Measurements from ENCODE around the gene ALDOC. TPM values are rescaled to one million over a fixed set of nuclear protein-coding genes. Genes with fewer than 3 reads are reported as not detected.
"Not testable (repeated sequence)": the region's sequence is repeated elsewhere in the genome, so short reads cannot be mapped to it uniquely, and the experiment has no call there.

The ALDOC gene
- total and polyA plus RNA-seq, 5 experiments from 2014 or later = 36.1 to 86.7 (median 65.3) TPM

- Mint-ChIP-seq H3K9me3 (no peaks in the 10 kb centered on the region), H3K36me3 (no peaks in the 10 kb centered on the region), H3K4me1 (peaks cover 14 to 28% (median 17%) of the 10 kb centered on the region in 4 donors), H3K4me3 (peak overlapping the region in 1 of 10 donors; percentile 18), H3K27ac (no peak overlapping the region), H3K27me3 (no peaks in the 10 kb centered on the region)
- no peak for DNase-seq
- ATAC-seq = no peak
- POLR2A ChIA-PET = interaction anchor here (1.1 to 4.3 kb wide), 2 partner anchors 20 to 29 kb away, joined by 4 to 42 read pairs; partner anchors contain the start of gene SPAG5
Measured at GRCh38 chr17:28578246-28579195, 1.8 kb upstream of the ALDOC start.

- Mint-ChIP-seq H3K27ac (peak overlapping the region in 4 of 10 donors; percentile 43 to 95 (median 94)), H3K4me3 (peak overlapping the region in 7 of 10 donors; percentile 77 to 90 (median 86)), H3K36me3 (no peaks in the 10 kb centered on the region), H3K27me3 (no peaks in the 10 kb centered on the region), H3K9me3 (no peaks in the 10 kb centered on the region), H3K4me1 (peaks cover 20 to 38% (median 26%) of the 10 kb centered on the region in 4 donors)
- POLR2A ChIA-PET = interaction anchor here (0.7 to 9.0 kb wide), 9 partner anchors 11 to 142 kb away, joined by 3 to 81 read pairs (median 5); partner anchors contain the start of genes BLTP2, PROCA1, RPL23A and SDF2
- ATAC-seq = no peak
- no peak for DNase-seq
Measured at GRCh38 chr17:28577466-28577824, 750 bp upstream of the ALDOC start.

- ATAC-seq, H3K27me3 Mint-ChIP-seq, DNase-seq, H3K9me3 Mint-ChIP-seq, H3K36me3 Mint-ChIP-seq: not testable (repeated sequence)
- Mint-ChIP-seq H3K4me1 (peaks cover 25 to 46% (median 36%) of the 10 kb centered on the region in 4 donors), H3K27ac (peak overlapping the region; percentile 48 to 95 (median 83)), H3K4me3 (peak overlapping the region; percentile 77 to 91 (median 87))
- POLR2A ChIA-PET = interaction anchor here (0.7 to 9.0 kb wide), 5 partner anchors 21 to 86 kb away, joined by 3 to 81 read pairs (median 16); partner anchors contain the start of genes BLTP2, SDF2, SPAG5 and UNC119
Measured at GRCh38 chr17:28576016-28576415, 679 bp downstream of the ALDOC start.

GRCh38 chr17:28575126-28575795 lies 1.4 kb downstream of the ALDOC start:
- no peaks in the 10 kb centered on the region for H3K36me3 Mint-ChIP-seq
- peak overlapping the region in 1 of 10 donors; percentile 31 for H3K27ac Mint-ChIP-seq
- H3K27me3 Mint-ChIP-seq = no peaks in the 10 kb centered on the region
- POLR2A ChIA-PET = interaction anchor here (0.7 to 9.0 kb wide), 5 partner anchors 21 to 86 kb away, joined by 3 to 81 read pairs (median 16); partner anchors contain the start of genes BLTP2, SDF2, SPAG5 and UNC119
- peaks cover 29 to 48% (median 41%) of the 10 kb centered on the region in 4 donors for H3K4me1 Mint-ChIP-seq
- H3K9me3 Mint-ChIP-seq = no peaks in the 10 kb centered on the region
- DNase-seq = no peak
- ATAC-seq = no peak
- H3K4me3 Mint-ChIP-seq = peak overlapping the region in 1 of 10 donors; percentile 89

GRCh38 chr17:28574526-28574925 lies 2.2 kb downstream of the ALDOC start:
- peaks cover 34 to 55% (median 48%) of the 10 kb centered on the region in 4 donors for H3K4me1 Mint-ChIP-seq
- no peaks in the 10 kb centered on the region for H3K27me3 Mint-ChIP-seq
- peak overlapping the region in 2 of 10 donors; percentile 8 to 18 for H3K4me3 Mint-ChIP-seq
- no peaks in the 10 kb centered on the region for H3K9me3 Mint-ChIP-seq
- H3K27ac Mint-ChIP-seq = peak overlapping the region in 7 of 10 donors; percentile 14 to 86 (median 48)
- ATAC-seq = no peak
- POLR2A ChIA-PET = interaction anchor here (9.0 kb wide), 1 partner anchor 24 kb away, joined by 81 read pairs; the partner anchor contains the start of gene UNC119
- DNase-seq = no peak
- H3K36me3 Mint-ChIP-seq = peaks cover 0 to 5% (median 0%) of the 10 kb centered on the region in 3 donors

- peaks cover 36 to 57% (median 52%) of the 10 kb centered on the region in 4 donors for H3K4me1 Mint-ChIP-seq
- peak overlapping the region in 4 of 10 donors; percentile 8 to 56 (median 15) for H3K4me3 Mint-ChIP-seq
- no peaks in the 10 kb centered on the region for H3K27me3 Mint-ChIP-seq
- no peak for DNase-seq
- peak overlapping the region in 5 of 10 donors; percentile 18 to 86 (median 57) for H3K27ac Mint-ChIP-seq
- peaks cover 0 to 7% (median 0%) of the 10 kb centered on the region in 3 donors for H3K36me3 Mint-ChIP-seq
- H3K9me3 Mint-ChIP-seq = no peaks in the 10 kb centered on the region
- POLR2A ChIA-PET = interaction anchor here (9.0 kb wide), 1 partner anchor 24 kb away, joined by 81 read pairs; the partner anchor contains the start of gene UNC119
- ATAC-seq = no peak
Measured at GRCh38 chr17:28573966-28574480, 2.7 kb downstream of the ALDOC start.

GRCh38 chr17:28573521-28573920 lies 3.2 kb downstream of the ALDOC start:
- peaks cover 0 to 10% (median 0%) of the 10 kb centered on the region in 3 donors for H3K36me3 Mint-ChIP-seq
- H3K4me3 Mint-ChIP-seq = peak overlapping the region in 1 of 10 donors; percentile 95
- DNase-seq (no peak), ATAC-seq (no peak)
- peaks cover 37 to 61% (median 55%) of the 10 kb centered on the region in 4 donors for H3K4me1 Mint-ChIP-seq
- H3K9me3 Mint-ChIP-seq = no peaks in the 10 kb centered on the region
- H3K27ac Mint-ChIP-seq = peak overlapping the region in 3 of 10 donors; percentile 2 to 88 (median 11)
- H3K27me3 Mint-ChIP-seq = no peaks in the 10 kb centered on the region
- POLR2A ChIA-PET = interaction anchor here (9.0 kb wide), 1 partner anchor 23 kb away, joined by 81 read pairs; the partner anchor contains the start of gene UNC119

- Mint-ChIP-seq H3K27me3 (no peaks in the 10 kb centered on the region), H3K4me1 (peaks cover 40 to 65% (median 60%) of the 10 kb centered on the region in 4 donors), H3K27ac (peak overlapping the region in 9 of 10 donors; percentile 50 to 98 (median 88)), H3K4me3 (peak overlapping the region in 8 of 10 donors; percentile 91 to 97 (median 95)), H3K36me3 (peaks cover 0 to 14% (median 0%) of the 10 kb centered on the region in 3 donors), H3K9me3 (no peaks in the 10 kb centered on the region)
- ATAC-seq (no peak), DNase-seq (no peak)
- POLR2A ChIA-PET = interaction anchor here (0.6 to 9.0 kb wide), 3 partner anchors 23 to 719 kb away, joined by 3 to 81 read pairs (median 22); partner anchors contain the start of genes BLTP2 and UNC119
Measured at GRCh38 chr17:28573040-28573380, 3.7 kb downstream of the ALDOC start.

- Mint-ChIP-seq H3K27ac (peak overlapping the region; percentile 85 to 98 (median 96)), H3K4me3 (peak overlapping the region; percentile 91 to 98 (median 95)), H3K9me3 (no peaks in the 10 kb centered on the region), H3K4me1 (peaks cover 44 to 71% (median 66%) of the 10 kb centered on the region in 4 donors), H3K27me3 (no peaks in the 10 kb centered on the region), H3K36me3 (peaks cover 0 to 18% (median 0%) of the 10 kb centered on the region in 3 donors)
- POLR2A ChIA-PET = interaction anchor here (0.6 to 9.0 kb wide), 9 partner anchors 8 to 720 kb away, joined by 3 to 81 read pairs (median 4); partner anchors contain the start of genes BLTP2, RPL23A, SPAG5 and UNC119
- no peak for ATAC-seq
- DNase-seq = no peak
Measured at GRCh38 chr17:28572259-28573039, 4.2 kb downstream of the ALDOC start.

GRCh38 chr17:28571361-28572122 lies 5.2 kb downstream of the ALDOC start, which contains the start of gene PIGS:
Gene PIGS (minus strand): TSS chr17:28571524. CDS start chr17:28571496, 28 bp downstream.
- peak within 1 kb of the TSS; percentile 88 to 98 (median 96) for H3K27ac Mint-ChIP-seq
- H3K4me3 Mint-ChIP-seq = peak within 1 kb of the TSS; percentile 91 to 98 (median 95)
- H3K9me3 Mint-ChIP-seq = no peaks in the 10 kb centered on the region
- DNase-seq (peak; percentile 80 to 94 (median 85)), ATAC-seq (peak; percentile 96 to 97)
- peaks cover 41 to 72% (median 64%) of the 10 kb centered on the region in 4 donors for H3K4me1 Mint-ChIP-seq
- no peaks in the 10 kb centered on the region for H3K27me3 Mint-ChIP-seq
- POLR2A ChIA-PET = interaction anchor here (0.8 to 9.0 kb wide), 14 partner anchors 8 to 1189 kb away, joined by 3 to 81 read pairs (median 4); partner anchors contain the start of genes BLTP2, NUFIP2, RPL23A and SPAG5
- peaks cover 0 to 26% (median 2%) of the 10 kb centered on the region in 3 donors for H3K36me3 Mint-ChIP-seq

All from naive thymus-derived CD8-positive, alpha-beta T cell (primary cell).